Skeletal muscle cell (primary cell): Measurements from ENCODE around the gene CERKL.
A peak's percentile ranks its signal among the peaks of the same experiment; 100 is the strongest.

ENCODE experiments used
- DNase-seq: peaks from one replicate; pipeline ENCODE4 v3.0.0-alpha.2; 2010; ENCODE audit warnings: low read depth
- H3K4me3 ChIP-seq: 2 replicates; pipeline ENCODE4 v1.5.1; 2011; ENCODE audit warnings: low read depth, mild to moderate bottlenecking, control low read depth, low read length, moderate library complexity

Gene CERKL

GRCh38 chr2:181586569-181587081, 70.3 kb downstream of the CERKL start:
- H3K4me3 ChIP-seq, result no peak overlapping the region
- DNase-seq, result no peak

DNA sequence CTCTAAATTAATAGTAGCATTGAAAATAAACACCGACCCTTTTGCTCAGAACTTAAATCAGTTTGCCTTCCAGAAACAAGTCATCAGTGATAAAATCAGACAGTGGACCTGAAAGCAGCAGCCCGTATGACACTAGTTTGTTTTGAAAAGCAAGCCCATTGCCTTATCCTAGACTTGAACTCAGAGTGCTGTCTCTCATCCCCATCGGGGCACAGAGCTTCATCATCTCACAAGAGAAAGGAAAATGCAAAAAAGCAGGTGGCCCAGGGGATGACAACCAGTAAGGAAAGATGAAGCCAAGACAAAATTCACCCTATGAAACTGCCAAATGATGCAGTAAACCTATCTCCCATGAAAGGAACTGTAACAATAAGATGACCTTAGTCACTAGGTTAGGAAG, 71.2 kb downstream of the CERKL start:
- no peak for DNase-seq
- H3K4me3 ChIP-seq, result no peak overlapping the region

- no peak for DNase-seq
- no peak overlapping the region for H3K4me3 ChIP-seq
These were observed 75.4 kb downstream of the CERKL start for GRCh38 chr2:181581534-181581933.

GRCh38 chr2:181578829-181579228, 78.1 kb downstream of the CERKL start:
- DNase-seq, result no peak
- H3K4me3 ChIP-seq, result no peak overlapping the region

GRCh38 chr2:181576431-181576830, 80.5 kb downstream of the CERKL start:
- H3K4me3 ChIP-seq, result no peak overlapping the region
- DNase-seq, result no peak

DNA sequence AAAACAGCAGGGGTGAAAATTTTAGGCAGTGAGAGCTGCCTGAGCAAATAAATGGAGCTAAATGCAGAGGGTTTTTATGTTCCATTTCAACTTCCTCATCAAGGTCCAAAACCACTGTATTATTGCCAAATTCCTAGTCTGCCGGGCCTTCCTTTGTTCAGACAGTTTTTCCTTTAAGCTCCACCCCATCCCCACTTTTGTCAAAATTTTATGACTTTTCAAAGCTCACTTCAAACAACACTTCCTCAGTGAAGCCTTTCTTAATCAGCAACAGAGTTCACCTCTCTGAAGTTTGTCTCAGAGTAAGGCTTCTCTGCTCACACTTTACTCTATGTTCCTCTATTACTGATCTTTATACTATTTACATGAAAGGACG, 81.3 kb downstream of the CERKL start:
- no peak for DNase-seq
- no peak overlapping the region for H3K4me3 ChIP-seq

GRCh38 chr2:181575024-181575649, 81.8 kb downstream of the CERKL start:
- no peak for DNase-seq
- no peak overlapping the region for H3K4me3 ChIP-seq

- no peak for DNase-seq
- no peak overlapping the region for H3K4me3 ChIP-seq
These were observed 82.6 kb downstream of the CERKL start for GRCh38 chr2:181574321-181574720.

DNA sequence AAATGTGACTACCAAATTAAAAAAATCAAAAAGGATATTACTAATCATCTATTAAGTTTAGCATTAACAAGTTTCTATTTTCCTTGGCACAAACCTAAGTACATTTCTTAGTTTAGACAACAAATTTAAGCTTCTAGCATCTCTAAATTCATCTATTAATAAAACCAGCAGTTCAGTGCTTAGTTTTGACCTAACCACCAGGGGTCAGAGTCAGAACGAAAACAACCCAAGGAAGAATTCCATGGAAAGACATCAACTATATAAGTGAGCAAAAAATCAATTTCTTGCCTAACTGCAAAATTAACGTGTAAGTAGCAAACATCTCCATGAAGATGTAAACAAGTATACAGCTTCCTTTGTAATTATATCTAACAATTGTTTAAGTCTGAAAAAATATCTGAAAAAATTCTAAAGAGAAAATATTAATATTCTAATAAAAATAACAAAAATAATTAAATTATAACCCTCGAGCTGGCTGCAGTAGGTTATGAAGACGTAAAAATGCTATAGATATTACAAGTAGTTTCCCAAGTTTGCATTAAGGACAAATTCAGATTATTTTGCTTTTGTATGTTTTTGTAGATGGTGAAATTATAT, 83.7 kb downstream of the CERKL start:
- no peak overlapping the region for H3K4me3 ChIP-seq
- DNase-seq, result no peak

DNA sequence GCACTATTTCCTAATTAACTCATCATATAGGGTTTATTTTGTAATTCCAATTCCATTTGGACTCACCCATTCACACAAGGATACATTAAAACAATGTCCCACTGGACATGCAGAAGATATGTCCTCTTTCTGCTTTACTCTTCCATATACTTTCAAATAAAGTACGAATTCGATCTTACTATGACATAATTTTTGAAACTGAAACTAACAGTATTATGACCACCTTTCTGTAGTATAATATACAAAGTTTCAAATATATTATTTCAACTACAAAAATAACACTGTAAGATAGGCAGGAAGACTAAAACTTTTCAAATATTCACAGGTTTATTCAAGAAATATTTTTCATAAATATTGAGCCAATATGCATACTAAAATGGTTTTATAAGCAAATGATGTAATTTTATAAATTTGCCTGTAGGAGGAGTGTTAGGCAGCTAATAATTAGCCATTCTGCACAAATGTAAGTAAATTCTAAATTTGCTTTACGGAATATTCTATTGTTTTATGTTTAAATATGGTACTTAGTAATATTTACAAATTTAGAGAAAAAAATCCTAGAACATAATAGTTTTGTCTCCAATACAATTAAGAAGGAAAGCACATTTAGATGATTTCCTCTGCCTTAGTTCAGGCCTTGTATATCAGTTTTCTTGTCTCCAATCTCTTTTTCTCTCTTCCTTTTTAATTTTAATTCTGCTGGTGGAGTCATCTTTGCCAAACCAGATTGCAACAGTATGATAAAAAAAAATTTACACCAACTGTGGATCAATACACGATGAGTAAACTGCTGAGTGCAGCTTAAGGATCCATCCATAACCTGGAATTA, 85.9 kb downstream of the CERKL start:
- H3K4me3 ChIP-seq, result no peak overlapping the region
- no peak for DNase-seq

- no peak for DNase-seq
- H3K4me3 ChIP-seq, result no peak overlapping the region
These were observed 86.8 kb downstream of the CERKL start for GRCh38 chr2:181570059-181570458.

- H3K4me3 ChIP-seq, result no peak overlapping the region
- no peak for DNase-seq
These were observed 90.4 kb downstream of the CERKL start for GRCh38 chr2:181566334-181567032.

DNA sequence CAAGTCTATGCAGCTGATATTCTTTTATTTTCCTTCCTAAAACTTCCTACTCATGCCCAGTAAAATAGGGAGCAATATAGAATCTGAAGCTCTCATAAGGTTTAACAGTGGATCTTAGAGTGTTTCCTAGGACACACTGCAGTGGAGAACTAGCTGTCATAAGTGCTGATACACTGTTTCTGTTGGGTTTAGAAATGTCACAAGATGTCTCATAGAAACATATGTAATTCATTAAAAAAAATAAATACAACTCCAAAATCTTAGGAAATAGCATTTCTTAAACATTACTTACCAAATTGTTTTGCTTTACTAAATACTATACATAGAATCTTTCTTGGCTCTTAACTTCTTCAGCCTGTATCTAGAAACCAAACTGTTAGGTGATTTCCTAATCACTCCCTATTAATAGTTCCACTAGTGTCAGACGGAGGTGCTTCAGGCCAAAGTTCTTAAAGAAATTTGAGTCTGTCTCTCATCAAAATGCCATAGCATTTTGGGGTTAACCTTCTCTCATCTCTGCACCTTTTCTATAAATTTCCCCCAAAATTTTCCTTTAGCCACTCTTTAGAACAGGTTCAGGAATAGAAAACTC, 93.7 kb downstream of the CERKL start:
- no peak for DNase-seq
- no peak overlapping the region for H3K4me3 ChIP-seq

DNA sequence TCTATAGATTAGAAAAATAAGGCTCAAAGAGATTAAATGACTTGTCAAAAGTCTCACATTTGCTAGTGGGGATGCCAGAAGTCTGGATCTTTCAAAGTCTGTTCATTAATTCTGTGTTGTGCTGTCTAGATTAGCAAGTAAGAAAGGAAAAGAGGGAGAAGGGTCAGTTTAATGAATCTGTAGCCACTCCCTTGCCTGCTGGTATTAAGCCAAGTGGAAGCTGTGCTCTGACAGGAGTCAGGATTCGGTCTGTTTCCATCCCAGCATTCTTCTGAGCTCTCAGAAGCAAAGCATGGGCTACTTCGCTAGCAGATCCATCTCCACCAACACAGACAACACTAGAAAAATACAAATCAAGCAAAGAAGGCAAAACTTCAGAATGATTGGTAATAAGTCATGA, 98.5 kb downstream of the CERKL start:
- no peak for DNase-seq

GRCh38 chr2:181554061-181554830, 102.7 kb downstream of the CERKL start:
- no peak overlapping the region for H3K4me3 ChIP-seq
- no peak for DNase-seq

More for the DNA sequence above, 98.5 kb downstream of the CERKL start:
- no peak overlapping the region for H3K4me3 ChIP-seq

- no peak overlapping the region for H3K4me3 ChIP-seq
- DNase-seq, result no peak
These were observed 103.7 kb downstream of the CERKL start for GRCh38 chr2:181553244-181553643.

GRCh38 chr2:181552808-181553207, 104.1 kb downstream of the CERKL start:
- DNase-seq, result no peak
- H3K4me3 ChIP-seq, result no peak overlapping the region

- no peak overlapping the region for H3K4me3 ChIP-seq
- peak; percentile 35 for DNase-seq
These were observed 110.8 kb downstream of the CERKL start for GRCh38 chr2:181546086-181546485.

DNA sequence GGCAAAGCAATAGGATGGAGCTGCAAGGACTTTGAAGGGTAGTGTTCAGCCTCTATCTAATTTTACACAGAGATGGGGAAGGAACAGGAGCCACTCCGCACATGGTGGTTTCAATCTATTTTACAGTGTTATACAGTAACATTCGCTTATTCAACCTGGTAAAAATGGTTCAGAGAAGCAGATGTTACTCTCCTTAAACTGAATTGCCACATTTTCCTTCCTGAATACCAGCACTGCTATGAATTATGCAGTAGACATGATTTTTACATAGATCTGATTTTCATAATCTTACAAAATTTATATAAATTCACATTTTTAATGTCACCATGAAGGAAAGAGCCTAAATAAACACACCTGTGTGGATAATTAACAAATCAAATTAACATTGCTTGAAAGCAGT, 114.7 kb downstream of the CERKL start:
- no peak for DNase-seq
- no peak overlapping the region for H3K4me3 ChIP-seq
